ENCODE data around the gene PLCB1.

GRCh38 chr20:8249634-8250033 is 117.6 kb downstream of the PLCB1 start:
- no peak for TF ChIP-seq SIN3A (IDR thresholded peaks at IDR 0.05; ENCODE audit: borderline replicate concordance, insufficient read depth, low read length)
- no peak for TF ChIP-seq POLR2AphosphoS5 (IDR thresholded peaks at IDR 0.05; ENCODE audit: low read depth, low read length)
